Trophoblast cell (in vitro differentiated cells and primary cell): ENCODE measurements around the gene DENND2D.

Experiments used
- DNase-seq, 2 donors: peaks; one replicate each; pipeline ENCODE4 v3.0.0-alpha.2; 2016
- H2AFZ ChIP-seq: 2 replicates; pipeline ENCODE4 v1.6.1; 2013; ENCODE audit warnings: low read length, moderate library complexity, mild to moderate bottlenecking; ENCODE audit not compliant: insufficient read depth, poor library complexity
- H2AK5ac ChIP-seq: 2 replicates; pipeline ENCODE4 v1.6.1; 2013; ENCODE audit warnings: mild to moderate bottlenecking, low read length
- H2BK120ac ChIP-seq: 2 replicates; pipeline ENCODE4 v1.6.1; 2013; ENCODE audit warnings: low read length, mild to moderate bottlenecking, moderate library complexity; ENCODE audit not compliant: insufficient read depth, poor library complexity
- H2BK12ac ChIP-seq: 2 replicates; pipeline ENCODE4 v1.6.1; 2013; ENCODE audit warnings: mild to moderate bottlenecking, low read length, moderate library complexity
- H2BK5ac ChIP-seq: 2 replicates; pipeline ENCODE4 v1.6.1; 2013; ENCODE audit warnings: low read length, low read depth, moderate library complexity, mild to moderate bottlenecking; ENCODE audit not compliant: poor library complexity
- H3K14ac ChIP-seq: 2 replicates; pipeline ENCODE4 v1.6.1; 2013; ENCODE audit warnings: mild to moderate bottlenecking, low read length
- H3K18ac ChIP-seq: 2 replicates; pipeline ENCODE4 v1.6.1; 2013; ENCODE audit warnings: mild to moderate bottlenecking, low read length
- H3K23ac ChIP-seq: 2 replicates; pipeline ENCODE4 v1.6.1; 2013; ENCODE audit warnings: low read length
- H3K27ac ChIP-seq: 2 replicates; pipeline ENCODE4 v1.5.1; 2013; ENCODE audit warnings: low read depth, mild to moderate bottlenecking, inconsistent platforms, low read length, moderate library complexity
- H3K27me3 ChIP-seq: 2 replicates; pipeline ENCODE4 v1.6.1; 2013; ENCODE audit warnings: inconsistent platforms, mild to moderate bottlenecking, low read length, moderate library complexity; ENCODE audit not compliant: insufficient read depth
- H3K36me3 ChIP-seq, 2 experiments: 1 replicate in 1 of 2; 2 replicates in 1 of 2; pipeline ENCODE4 v1.6.1; 2013; ENCODE audit warnings: low read length in 2 of 2, mild to moderate bottlenecking in 2 of 2, moderate library complexity in 1 of 2; ENCODE audit not compliant: insufficient read depth in 2 of 2, control insufficient read depth in 1 of 2
- H3K4ac ChIP-seq: 2 replicates; pipeline ENCODE4 v1.6.1; 2013; ENCODE audit warnings: low read depth, mild to moderate bottlenecking, low read length, moderate library complexity
- H3K4me1 ChIP-seq, 2 experiments: 1 replicate in 1 of 2; 2 replicates in 1 of 2; pipeline ENCODE4 v1.6.1; 2013; ENCODE audit warnings: low read length in 2 of 2, mild to moderate bottlenecking in 2 of 2, moderate library complexity in 1 of 2; ENCODE audit not compliant: insufficient read depth in 2 of 2, control insufficient read depth in 1 of 2
- H3K4me2 ChIP-seq: 2 replicates; pipeline ENCODE4 v1.6.1; 2013; ENCODE audit warnings: inconsistent platforms, mild to moderate bottlenecking, low read length, moderate library complexity
- H3K4me3 ChIP-seq: 2 replicates; pipeline ENCODE4 v1.5.1; 2013; ENCODE audit warnings: mild to moderate bottlenecking, low read depth, low read length, inconsistent platforms
- H3K79me1 ChIP-seq: one replicate; pipeline ENCODE4 v1.6.1; 2013; ENCODE audit warnings: low read length
- H3K79me2 ChIP-seq: 2 replicates; pipeline ENCODE4 v1.6.1; 2013; ENCODE audit warnings: low read length, mild to moderate bottlenecking; ENCODE audit not compliant: control insufficient read depth, insufficient read depth, poor library complexity
- H3K9ac ChIP-seq: 2 replicates; pipeline ENCODE4 v1.6.1; 2013; ENCODE audit warnings: mild to moderate bottlenecking, low read length
- H3K9me3 ChIP-seq: 2 replicates; pipeline ENCODE4 v1.6.1; 2013; ENCODE audit warnings: low read depth, mild to moderate bottlenecking, control low read depth, inconsistent platforms, low read length; ENCODE audit not compliant: insufficient read depth
- H4K12ac ChIP-seq: 2 replicates; pipeline ENCODE4 v1.6.1; 2013; ENCODE audit warnings: low read depth, mild to moderate bottlenecking, low read length, moderate library complexity
- H4K8ac ChIP-seq: 2 replicates; pipeline ENCODE4 v1.6.1; 2013; ENCODE audit warnings: low read depth, mild to moderate bottlenecking, low read length, moderate library complexity
- H4K91ac ChIP-seq: one replicate; pipeline ENCODE4 v1.6.1; 2013; ENCODE audit warnings: low read depth, mild to moderate bottlenecking, low read length, moderate library complexity
- WGBS: extraction: QIAGEN DNeasy Blood & Tissue Kit; methylation state at CpG from one replicate; pipeline ENCODE4 v1.1.7; 2013; ENCODE audit warnings: missing lambda C conversion rate; ENCODE audit not compliant: insufficient read length, insufficient coverage; ENCODE audit errors: extremely low coverage; 5-methylcytosine and 5-hydroxymethylcytosine counted together

Gene DENND2D

GRCh38 chr1:111176678-111177077 is 23.8 kb downstream of the DENND2D start:
- H2BK5ac ChIP-seq = no peak overlapping the region
- no CpG with 5 or more reads among the region's 1 CpG for WGBS

GRCh38 chr1:111175349-111175748 is 25.1 kb downstream of the DENND2D start:
- no peak overlapping the region for H3K9ac ChIP-seq
- H3K14ac ChIP-seq = no peak overlapping the region
- no peaks in the 10 kb centered on the region for H3K9me3 ChIP-seq
- no peak overlapping the region for H4K91ac ChIP-seq
- no peak overlapping the region for H2BK12ac ChIP-seq
- no peak overlapping the region for H2BK120ac ChIP-seq
- no peak overlapping the region for H2AK5ac ChIP-seq
- H3K4me1 ChIP-seq = no peaks in the 10 kb centered on the region
- no peak overlapping the region for H4K8ac ChIP-seq
- no peaks in the 10 kb centered on the region for H3K79me1 ChIP-seq
- no peak overlapping the region for H3K18ac ChIP-seq
- H3K4me3 ChIP-seq = no peak overlapping the region
- no peak overlapping the region for H4K12ac ChIP-seq
- H2BK5ac ChIP-seq = no peak overlapping the region
- H3K27ac ChIP-seq = no peak overlapping the region
- WGBS = no CpG with 5 or more reads among the region's 3 CpGs
- H3K79me2 ChIP-seq = no peaks in the 10 kb centered on the region
- no peak overlapping the region for H2AFZ ChIP-seq
- DNase-seq = no peak
- H3K4ac ChIP-seq = no peak overlapping the region
- no peaks in the 10 kb centered on the region for H3K27me3 ChIP-seq
- no peak overlapping the region for H3K23ac ChIP-seq
- H3K36me3 ChIP-seq = peaks cover 2% of the 10 kb centered on the region in 2 experiments
- H3K4me2 ChIP-seq = no peak overlapping the region

More at GRCh38 chr1:111176678-111177077, 23.8 kb downstream of the DENND2D start:
- no peak for DNase-seq
- Histone ChIP-seq H3K79me1 (no peaks in the 10 kb centered on the region), H3K4me2 (no peak overlapping the region), H3K79me2 (no peaks in the 10 kb centered on the region), H3K27ac (no peak overlapping the region), H2BK120ac (no peak overlapping the region), H3K23ac (no peak overlapping the region), H3K4me1 (no peaks in the 10 kb centered on the region), H3K36me3 (peaks cover 2 to 4% of the 10 kb centered on the region in 2 experiments), H3K14ac (no peak overlapping the region), H2AFZ (no peak overlapping the region), H2BK12ac (no peak overlapping the region), H3K9ac (no peak overlapping the region), H3K4ac (no peak overlapping the region), H2AK5ac (no peak overlapping the region), H4K91ac (no peak overlapping the region), H4K12ac (no peak overlapping the region), H3K9me3 (no peaks in the 10 kb centered on the region), H3K18ac (no peak overlapping the region), H3K4me3 (no peak overlapping the region), H3K27me3 (no peaks in the 10 kb centered on the region), H4K8ac (no peak overlapping the region)

- Histone ChIP-seq H4K8ac (no peak overlapping the region), H2BK12ac (no peak overlapping the region), H4K12ac (no peak overlapping the region), H3K79me1 (no peaks in the 10 kb centered on the region), H3K4me3 (no peak overlapping the region), H3K27ac (no peak overlapping the region), H3K4me2 (no peak overlapping the region), H3K18ac (no peak overlapping the region), H3K14ac (no peak overlapping the region), H2BK5ac (no peak overlapping the region), H3K4me1 (no peaks in the 10 kb centered on the region), H3K36me3 (peaks cover 2% of the 10 kb centered on the region in 2 experiments), H3K79me2 (no peaks in the 10 kb centered on the region), H3K27me3 (no peaks in the 10 kb centered on the region), H2AFZ (no peak overlapping the region), H2BK120ac (no peak overlapping the region), H3K9ac (no peak overlapping the region), H3K4ac (no peak overlapping the region), H2AK5ac (no peak overlapping the region), H3K23ac (no peak overlapping the region), H4K91ac (no peak overlapping the region), H3K9me3 (no peaks in the 10 kb centered on the region)
- no peak for DNase-seq
Observed at GRCh38 chr1:111174070-111174469, 26.4 kb downstream of the DENND2D start.

GRCh38 chr1:111172463-111172862 is 28.0 kb downstream of the DENND2D start:
- Histone ChIP-seq H3K9ac (no peak overlapping the region), H4K8ac (no peak overlapping the region), H3K4me1 (no peaks in the 10 kb centered on the region), H3K23ac (no peak overlapping the region), H2BK5ac (no peak overlapping the region), H2BK120ac (no peak overlapping the region), H3K79me2 (no peaks in the 10 kb centered on the region), H3K4ac (no peak overlapping the region), H2AK5ac (no peak overlapping the region), H3K9me3 (no peaks in the 10 kb centered on the region), H3K27ac (no peak overlapping the region), H3K27me3 (no peaks in the 10 kb centered on the region), H3K79me1 (no peaks in the 10 kb centered on the region), H4K91ac (no peak overlapping the region), H3K36me3 (peaks cover 5% of the 10 kb centered on the region in 2 experiments), H3K18ac (no peak overlapping the region), H2BK12ac (no peak overlapping the region), H2AFZ (no peak overlapping the region), H4K12ac (no peak overlapping the region), H3K4me3 (no peak overlapping the region), H3K4me2 (no peak overlapping the region), H3K14ac (no peak overlapping the region)
- no peak for DNase-seq
